MCF 10A (cell line): ENCODE results near the gene GPS1. TPM values are rescaled to one million over a fixed set of nuclear protein-coding genes. Genes with fewer than 3 reads are reported as not detected.

ENCODE experiments used
- BruUV-seq: library from RNA; stranded (reverse); fragments of 400-500 nt; replicated peaks from 2 replicates; lab custom pipeline; 2021; lab: Mats Ljungman, UMichigan
- CTCF ChIA-PET: fragments of 300-600 bp; sonication (Branson Sonifier 250); formaldehyde crosslinking; extraction: SDS; loops from one replicate; lab custom pipeline; 2021; ENCODE audit warnings: antibody characterized with exemption, inconsistent platforms; lab: Yijun Ruan, JAX
- POLR2A ChIA-PET: fragments of 300-600, 350-650 bp; sonication (Branson Sonifier 250); formaldehyde crosslinking; extraction: SDS; loops from one replicate; lab custom pipeline; 2020; ENCODE audit warnings: antibody characterized with exemption, inconsistent platforms; lab: Yijun Ruan, JAX
- DNase-seq: peaks from one replicate; pipeline ENCODE4 v3.0.0-alpha.2; 2018; ENCODE audit not compliant: unreplicated experiment
- H3K27ac Mint-ChIP-seq: one replicate; pipeline ENCODE4 v1.8.0; 2022; ENCODE audit warnings: mild to moderate bottlenecking, low read depth, mixed read lengths; ENCODE audit not compliant: unreplicated experiment
- H3K27me3 Mint-ChIP-seq: one replicate; pipeline ENCODE4 v1.8.0; 2022; ENCODE audit warnings: mixed read lengths; ENCODE audit not compliant: insufficient read depth, unreplicated experiment
- H3K36me3 Mint-ChIP-seq: one replicate; pipeline ENCODE4 v1.8.0; 2022; ENCODE audit warnings: mild to moderate bottlenecking, moderate library complexity, mixed read lengths; ENCODE audit not compliant: insufficient read depth, unreplicated experiment
- H3K4me1 Mint-ChIP-seq: one replicate; pipeline ENCODE4 v1.8.0; 2022; ENCODE audit warnings: mixed read lengths; ENCODE audit not compliant: insufficient read depth, unreplicated experiment
- H3K4me3 Mint-ChIP-seq: one replicate; pipeline ENCODE4 v1.8.0; 2022; ENCODE audit warnings: mild to moderate bottlenecking, moderate library complexity, mixed read lengths; ENCODE audit not compliant: unreplicated experiment
- H3K9me3 Mint-ChIP-seq: one replicate; pipeline ENCODE4 v1.8.0; 2022; ENCODE audit warnings: mixed read lengths; ENCODE audit not compliant: unreplicated experiment
- CTCF ChIP-seq: fragments of 200-600 bp; IDR thresholded peaks from one replicate; pipeline ENCODE4 v1.8.0; 2022; ENCODE audit warnings: antibody characterized with exemption, mild to moderate bottlenecking; ENCODE audit not compliant: unreplicated experiment
- intact Hi-C: fragments of 100-400 bp; cut with micrococcal nuclease; formaldehyde crosslinking; loops from 2 replicates; pipeline ENCODE4 v1.14.1; 2022
- total RNA-seq: library from RNA; stranded (reverse); gene quantifications from 2 replicates; pipeline ENCODE4 v1.2.3, GENCODE V29; 2022

GPS1 gene
- total RNA-seq, 1 experiment from 2014 or later: 100 TPM

GRCh38 chr17:82016061-82016874, 35.4 kb upstream of the GPS1 start:
- DNase-seq: no peak
- no TSS peak for BruUV-seq
- no peak for TF ChIP-seq CTCF
- H3K9me3 Mint-ChIP-seq: no peaks in the 10 kb centered on the region
- ChIA-PET POLR2A (interaction anchor here (1.4 kb wide), 1 partner anchor 25 kb away, joined by 4 read pairs; no protein-coding TSS in a partner anchor), CTCF (interaction anchor here (0.7 to 1.5 kb wide), 3 partner anchors 13 to 57 kb away, joined by 4 to 10 read pairs (median 4); partner anchors contain the start of gene NOTUM)
- H3K27ac Mint-ChIP-seq: no peak overlapping the region
- peaks cover 6% of the 10 kb centered on the region for H3K4me1 Mint-ChIP-seq
- intact Hi-C loops: no loop called here
- H3K4me3 Mint-ChIP-seq: no peak overlapping the region
- no peaks in the 10 kb centered on the region for H3K27me3 Mint-ChIP-seq
- peaks cover 5% of the 10 kb centered on the region for H3K36me3 Mint-ChIP-seq

- peaks cover 10% of the 10 kb centered on the region for H3K4me1 Mint-ChIP-seq
- BruUV-seq: no TSS peak
- peaks cover 5% of the 10 kb centered on the region for H3K36me3 Mint-ChIP-seq
- no peak overlapping the region for H3K4me3 Mint-ChIP-seq
- intact Hi-C loops: no loop called here
- DNase-seq: no peak
- no peak overlapping the region for H3K27ac Mint-ChIP-seq
- no peaks in the 10 kb centered on the region for H3K27me3 Mint-ChIP-seq
- H3K9me3 Mint-ChIP-seq: no peaks in the 10 kb centered on the region
- ChIA-PET POLR2A (interaction anchor here (1.4 kb wide), 1 partner anchor 25 kb away, joined by 4 read pairs; no protein-coding TSS in a partner anchor), CTCF (interaction anchor here (0.7 to 1.5 kb wide), 2 partner anchors 13 to 56 kb away, joined by 4 read pairs; partner anchors contain the start of gene NOTUM)
- no peak for TF ChIP-seq CTCF
These were observed 34.7 kb upstream of the GPS1 start for GRCh38 chr17:82016875-82017459.

- CTCF ChIA-PET: interaction anchor here (1.5 kb wide), 1 partner anchor 57 kb away, joined by 4 read pairs; the partner anchor contains the start of gene NOTUM
- no peaks in the 10 kb centered on the region for H3K27me3 Mint-ChIP-seq
- no TSS peak for BruUV-seq
- POLR2A ChIA-PET: interaction anchor here (0.5 kb wide), 1 partner anchor 79 kb away, joined by 3 read pairs; no protein-coding TSS in a partner anchor
- H3K4me3 Mint-ChIP-seq: no peak overlapping the region
- H3K36me3 Mint-ChIP-seq: peaks cover 5% of the 10 kb centered on the region
- H3K27ac Mint-ChIP-seq: no peak overlapping the region
- intact Hi-C loops: no loop called here
- H3K4me1 Mint-ChIP-seq: peaks cover 10% of the 10 kb centered on the region
- no peak for TF ChIP-seq CTCF
- DNase-seq: no peak
- H3K9me3 Mint-ChIP-seq: no peaks in the 10 kb centered on the region
These were observed 34.0 kb upstream of the GPS1 start for GRCh38 chr17:82017612-82018151.
